HEK293 (cell line): Measurements from ENCODE around the gene TBX6.

Source experiments
- CTCF ChIP-seq: fragments of 450-650 bp; formaldehyde crosslinking; IDR thresholded peaks from 2 replicates; pipeline ENCODE4 v1.5.1; 2016; ENCODE audit warnings: missing biosample characterization, missing genetic modification characterization
- GLI4 ChIP-seq: fragments of 450-650 bp; formaldehyde crosslinking; IDR thresholded peaks from 2 replicates; pipeline ENCODE4 v1.5.1; 2016; ENCODE audit warnings: missing biosample characterization, missing genetic modification characterization
- RBAK ChIP-seq: fragments of 450-650 bp; formaldehyde crosslinking; IDR thresholded peaks from 2 replicates; pipeline ENCODE4 v1.5.1; 2016; ENCODE audit warnings: missing biosample characterization, missing genetic modification characterization
- SCRT1 ChIP-seq: fragments of 450-650 bp; formaldehyde crosslinking; IDR thresholded peaks from 2 replicates; pipeline ENCODE4 v1.5.1; 2016; ENCODE audit warnings: missing biosample characterization, missing genetic modification characterization, borderline replicate concordance
- YY1 ChIP-seq: fragments of 450-650 bp; formaldehyde crosslinking; IDR thresholded peaks from 2 replicates; pipeline ENCODE4 v1.5.1; 2018; ENCODE audit warnings: missing biosample characterization, missing genetic modification characterization
- ZFP41 ChIP-seq: fragments of 450-650 bp; formaldehyde crosslinking; IDR thresholded peaks from 2 replicates; pipeline ENCODE4 v1.5.1; 2016; ENCODE audit warnings: missing biosample characterization, missing genetic modification characterization, borderline replicate concordance
- ZNF274 ChIP-seq, 2 experiments: fragments of 200-500 bp in 1 of 2; fragments of 450-650 bp in 1 of 2; sonication (Bioruptor generic) in 1 of 2; formaldehyde crosslinking in 1 of 2; IDR thresholded peaks; 2 replicates each; pipeline versions ENCODE4 v1.5.1 to v1.6.1; 2014 to 2016; ENCODE audit warnings: borderline replicate concordance in 1 of 2, inconsistent platforms in 1 of 2, low read length in 1 of 2, missing biosample characterization in 1 of 2, missing genetic modification characterization in 1 of 2
- ZNF354C ChIP-seq: fragments of 450-650 bp; formaldehyde crosslinking; IDR thresholded peaks from 2 replicates; pipeline ENCODE4 v1.5.1; 2016; ENCODE audit warnings: missing biosample characterization, missing genetic modification characterization, low read depth, borderline replicate concordance
- ZNF664 ChIP-seq: fragments of 450-650 bp; formaldehyde crosslinking; IDR thresholded peaks from 2 replicates; pipeline ENCODE4 v1.5.1; 2016; ENCODE audit warnings: missing biosample characterization, missing genetic modification characterization
- ZNF830 ChIP-seq: fragments of 450-650 bp; IDR thresholded peaks from 2 replicates; pipeline ENCODE4 v1.5.0; 2018; ENCODE audit warnings: missing biosample characterization, missing genetic modification characterization, low read depth, mild to moderate bottlenecking, moderate library complexity
- TF ChIP-seq, protein P1 (sequence below): fragments of 450-650 bp; formaldehyde crosslinking; IDR thresholded peaks from 2 replicates; pipeline ENCODE4 v1.5.1; 2016; ENCODE audit warnings: missing biosample characterization, missing genetic modification characterization, low read depth
- TF ChIP-seq, protein P2 (sequence below): fragments of 450-650 bp; formaldehyde crosslinking; IDR thresholded peaks from 2 replicates; pipeline ENCODE4 v1.5.1; 2016; ENCODE audit warnings: missing biosample characterization, missing genetic modification characterization
- TF ChIP-seq, protein P3 (sequence below): fragments of 450-650 bp; formaldehyde crosslinking; conservative IDR thresholded peaks from 2 replicates; pipeline ENCODE4 v1.5.1; 2016; ENCODE audit warnings: low read depth, missing biosample characterization, missing genetic modification characterization

- TF ChIP-seq ZNF664 (tag by site-specific recombination) (no peak), CTCF (tag by site-specific recombination) (no peak), ZFP41 (tag by site-specific recombination) (no peak), ZNF274 (IDR thresholded peaks at IDR 0.05; ENCODE audit: low read length) (no peak), ZNF274 (tag by site-specific recombination; IDR thresholded peaks at IDR 0.05; ENCODE audit: borderline replicate concordance) (no peak), RBAK (no peak), YY1 (0 out of 2 replicates have a peak, but pooled peaks have one; percentile 12), GLI4 (tag by site-specific recombination) (no peak), ZNF354C (tag by site-specific recombination) (no peak), ZNF830 (tag by site-specific recombination) (no peak), SCRT1 (no peak)
- TF ChIP-seq, protein P1, sequence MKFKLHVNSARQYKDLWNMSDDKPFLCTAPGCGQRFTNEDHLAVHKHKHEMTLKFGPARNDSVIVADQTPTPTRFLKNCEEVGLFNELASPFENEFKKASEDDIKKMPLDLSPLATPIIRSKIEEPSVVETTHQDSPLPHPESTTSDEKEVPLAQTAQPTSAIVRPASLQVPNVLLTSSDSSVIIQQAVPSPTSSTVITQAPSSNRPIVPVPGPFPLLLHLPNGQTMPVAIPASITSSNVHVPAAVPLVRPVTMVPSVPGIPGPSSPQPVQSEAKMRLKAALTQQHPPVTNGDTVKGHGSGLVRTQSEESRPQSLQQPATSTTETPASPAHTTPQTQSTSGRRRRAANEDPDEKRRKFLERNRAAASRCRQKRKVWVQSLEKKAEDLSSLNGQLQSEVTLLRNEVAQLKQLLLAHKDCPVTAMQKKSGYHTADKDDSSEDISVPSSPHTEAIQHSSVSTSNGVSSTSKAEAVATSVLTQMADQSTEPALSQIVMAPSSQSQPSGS: no peak
- TF ChIP-seq, protein P2, sequence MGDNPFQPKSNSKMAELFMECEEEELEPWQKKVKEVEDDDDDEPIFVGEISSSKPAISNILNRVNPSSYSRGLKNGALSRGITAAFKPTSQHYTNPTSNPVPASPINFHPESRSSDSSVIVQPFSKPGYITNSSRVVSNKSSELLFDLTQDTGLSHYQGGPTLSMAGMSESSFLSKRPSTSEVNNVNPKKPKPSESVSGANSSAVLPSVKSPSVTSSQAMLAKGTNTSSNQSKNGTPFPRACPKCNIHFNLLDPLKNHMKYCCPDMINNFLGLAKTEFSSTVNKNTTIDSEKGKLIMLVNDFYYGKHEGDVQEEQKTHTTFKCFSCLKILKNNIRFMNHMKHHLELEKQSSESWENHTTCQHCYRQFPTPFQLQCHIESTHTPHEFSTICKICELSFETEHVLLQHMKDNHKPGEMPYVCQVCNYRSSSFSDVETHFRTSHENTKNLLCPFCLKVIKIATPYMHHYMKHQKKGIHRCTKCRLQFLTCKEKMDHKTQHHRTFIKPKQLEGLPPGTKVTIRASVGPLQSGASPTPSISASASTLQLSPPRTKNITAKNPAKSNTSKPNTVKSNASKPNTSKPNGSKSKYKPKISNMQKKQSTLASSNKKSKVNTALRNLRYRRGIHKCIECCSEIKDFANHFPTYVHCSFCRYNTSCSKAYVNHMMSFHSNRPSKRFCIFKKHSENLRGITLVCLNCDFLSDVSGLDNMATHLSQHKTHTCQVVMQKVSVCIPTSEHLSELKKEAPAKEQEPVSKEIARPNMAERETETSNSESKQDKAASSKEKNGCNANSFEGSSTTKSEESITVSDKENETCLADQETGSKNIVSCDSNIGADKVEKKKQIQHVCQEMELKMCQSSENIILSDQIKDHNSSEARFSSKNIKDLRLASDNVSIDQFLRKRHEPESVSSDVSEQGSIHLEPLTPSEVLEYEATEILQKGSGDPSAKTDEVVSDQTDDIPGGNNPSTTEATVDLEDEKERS (tag by site-specific recombination): no peak
- TF ChIP-seq, protein P3, sequence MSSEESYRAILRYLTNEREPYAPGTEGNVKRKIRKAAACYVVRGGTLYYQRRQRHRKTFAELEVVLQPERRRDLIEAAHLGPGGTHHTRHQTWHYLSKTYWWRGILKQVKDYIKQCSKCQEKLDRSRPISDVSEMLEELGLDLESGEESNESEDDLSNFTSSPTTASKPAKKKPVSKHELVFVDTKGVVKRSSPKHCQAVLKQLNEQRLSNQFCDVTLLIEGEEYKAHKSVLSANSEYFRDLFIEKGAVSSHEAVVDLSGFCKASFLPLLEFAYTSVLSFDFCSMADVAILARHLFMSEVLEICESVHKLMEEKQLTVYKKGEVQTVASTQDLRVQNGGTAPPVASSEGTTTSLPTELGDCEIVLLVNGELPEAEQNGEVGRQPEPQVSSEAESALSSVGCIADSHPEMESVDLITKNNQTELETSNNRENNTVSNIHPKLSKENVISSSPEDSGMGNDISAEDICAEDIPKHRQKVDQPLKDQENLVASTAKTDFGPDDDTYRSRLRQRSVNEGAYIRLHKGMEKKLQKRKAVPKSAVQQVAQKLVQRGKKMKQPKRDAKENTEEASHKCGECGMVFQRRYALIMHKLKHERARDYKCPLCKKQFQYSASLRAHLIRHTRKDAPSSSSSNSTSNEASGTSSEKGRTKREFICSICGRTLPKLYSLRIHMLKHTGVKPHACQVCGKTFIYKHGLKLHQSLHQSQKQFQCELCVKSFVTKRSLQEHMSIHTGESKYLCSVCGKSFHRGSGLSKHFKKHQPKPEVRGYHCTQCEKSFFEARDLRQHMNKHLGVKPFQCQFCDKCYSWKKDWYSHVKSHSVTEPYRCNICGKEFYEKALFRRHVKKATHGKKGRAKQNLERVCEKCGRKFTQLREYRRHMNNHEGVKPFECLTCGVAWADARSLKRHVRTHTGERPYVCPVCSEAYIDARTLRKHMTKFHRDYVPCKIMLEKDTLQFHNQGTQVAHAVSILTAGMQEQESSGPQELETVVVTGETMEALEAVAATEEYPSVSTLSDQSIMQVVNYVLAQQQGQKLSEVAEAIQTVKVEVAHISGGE (tag by site-specific recombination): peak; percentile 52
Observed at GRCh38 chr16:30096105-30096861, 4.6 kb upstream of the TBX6 start, which contains the start of gene YPEL3.
